Stomach smooth muscle (tissue), 2 donors: ENCODE data around the gene EXOC7.
"Not testable (repeated sequence)": the region's sequence is repeated elsewhere in the genome, so short reads cannot be mapped to it uniquely, and the experiment has no call there.

ENCODE experiments used
- H3K27ac ChIP-seq: one replicate; pipeline ENCODE4 v1.7.0; 2013; ENCODE audit warnings: mild to moderate bottlenecking, low read length, inconsistent platforms
- H3K27me3 ChIP-seq, 2 donors: one replicate each; pipeline ENCODE4 v1.7.0; 2013; ENCODE audit warnings: low read length in 2 of 2; ENCODE audit not compliant: insufficient read depth in 2 of 2, control insufficient read depth in 1 of 2
- H3K36me3 ChIP-seq, 2 donors: one replicate each; pipeline ENCODE4 v1.7.0; 2013; ENCODE audit warnings: low read length in 2 of 2; ENCODE audit not compliant: control insufficient read depth in 2 of 2, insufficient read depth in 2 of 2
- H3K4me1 ChIP-seq: one replicate; pipeline ENCODE4 v1.7.0; 2013; ENCODE audit warnings: low read length; ENCODE audit not compliant: control insufficient read depth, insufficient read depth
- H3K4me3 ChIP-seq, 2 donors: one replicate each; pipeline ENCODE4 v1.7.0; 2013; ENCODE audit warnings: low read length in 2 of 2
- H3K9ac ChIP-seq, 2 donors: one replicate each; pipeline ENCODE4 v1.7.0; 2013; ENCODE audit warnings: low read length in 2 of 2, mild to moderate bottlenecking in 1 of 2
- H3K9me3 ChIP-seq, 2 donors: one replicate each; pipeline ENCODE4 v1.7.0; 2013; ENCODE audit warnings: low read length in 2 of 2; ENCODE audit not compliant: control insufficient read depth in 2 of 2
- donor health status: healthy.
- donor health status: Pancreatic carcinoma.

The EXOC7 gene

GRCh38 chr17:76083536-76084182 lies 19.9 kb downstream of the EXOC7 start:
- Histone ChIP-seq H3K9me3 (no peaks in the 10 kb centered on the region), H3K4me3 (no peak overlapping the region), H3K27me3 (peaks cover 9 to 10% of the 10 kb centered on the region in 2 donors), H3K36me3 (peaks cover 41 to 50% of the 10 kb centered on the region in 2 donors), H3K4me1 (peaks cover 9% of the 10 kb centered on the region), H3K27ac (no peak overlapping the region), H3K9ac (no peak overlapping the region)

DNA sequence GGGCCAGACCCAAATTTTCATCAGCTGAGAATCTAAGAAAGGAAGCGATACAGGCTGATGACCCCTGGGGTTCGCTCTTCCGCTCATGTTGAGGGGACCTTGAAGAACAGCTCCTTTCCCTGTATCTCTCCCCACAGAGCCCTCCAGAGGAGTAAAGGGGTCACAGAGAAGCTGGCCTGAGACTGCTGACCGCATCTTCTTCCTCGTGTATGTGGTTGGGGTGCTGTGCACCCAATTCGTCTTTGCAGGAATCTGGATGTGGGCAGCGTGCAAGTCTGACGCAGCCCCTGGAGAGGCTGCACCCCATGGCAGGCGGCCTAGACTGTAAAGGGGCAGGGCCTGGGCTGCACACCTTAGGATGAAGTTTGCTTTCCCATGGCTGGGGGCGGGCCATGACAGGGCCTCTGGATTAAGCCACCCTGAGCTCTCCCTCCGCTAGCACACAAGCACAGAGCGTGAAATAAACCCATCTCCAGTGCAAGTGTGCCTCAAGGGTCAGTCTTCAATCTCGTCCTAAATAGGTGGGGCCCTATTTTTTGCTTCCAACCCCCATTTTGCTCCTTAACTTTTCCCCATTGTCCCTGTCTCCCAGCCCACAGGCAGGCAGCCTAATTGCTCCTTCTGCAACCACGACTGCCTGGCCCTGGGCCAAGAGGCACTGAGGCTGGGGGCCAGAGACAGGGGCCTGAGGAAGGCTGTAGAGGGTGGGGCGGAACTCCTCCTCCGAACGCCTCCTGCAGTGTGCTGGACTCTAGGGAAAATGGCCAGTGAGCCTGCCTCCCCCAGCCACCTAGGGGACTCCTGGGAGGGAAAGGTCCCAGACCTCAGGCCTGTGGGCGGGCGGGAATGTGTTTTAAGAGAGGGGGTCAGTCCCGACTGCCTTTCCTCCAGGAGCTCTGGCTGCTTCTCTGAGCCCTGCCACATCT lies 21.0 kb downstream of the EXOC7 start:
- no peak overlapping the region for H3K4me3 ChIP-seq
- no peak overlapping the region for H3K27ac ChIP-seq
- peaks cover 30 to 40% of the 10 kb centered on the region in 2 donors for H3K36me3 ChIP-seq
- no peak overlapping the region for H3K9ac ChIP-seq
- peaks cover 16 to 18% of the 10 kb centered on the region in 2 donors for H3K27me3 ChIP-seq
- H3K4me1 ChIP-seq: peaks cover 9% of the 10 kb centered on the region
- no peaks in the 10 kb centered on the region for H3K9me3 ChIP-seq

DNA sequence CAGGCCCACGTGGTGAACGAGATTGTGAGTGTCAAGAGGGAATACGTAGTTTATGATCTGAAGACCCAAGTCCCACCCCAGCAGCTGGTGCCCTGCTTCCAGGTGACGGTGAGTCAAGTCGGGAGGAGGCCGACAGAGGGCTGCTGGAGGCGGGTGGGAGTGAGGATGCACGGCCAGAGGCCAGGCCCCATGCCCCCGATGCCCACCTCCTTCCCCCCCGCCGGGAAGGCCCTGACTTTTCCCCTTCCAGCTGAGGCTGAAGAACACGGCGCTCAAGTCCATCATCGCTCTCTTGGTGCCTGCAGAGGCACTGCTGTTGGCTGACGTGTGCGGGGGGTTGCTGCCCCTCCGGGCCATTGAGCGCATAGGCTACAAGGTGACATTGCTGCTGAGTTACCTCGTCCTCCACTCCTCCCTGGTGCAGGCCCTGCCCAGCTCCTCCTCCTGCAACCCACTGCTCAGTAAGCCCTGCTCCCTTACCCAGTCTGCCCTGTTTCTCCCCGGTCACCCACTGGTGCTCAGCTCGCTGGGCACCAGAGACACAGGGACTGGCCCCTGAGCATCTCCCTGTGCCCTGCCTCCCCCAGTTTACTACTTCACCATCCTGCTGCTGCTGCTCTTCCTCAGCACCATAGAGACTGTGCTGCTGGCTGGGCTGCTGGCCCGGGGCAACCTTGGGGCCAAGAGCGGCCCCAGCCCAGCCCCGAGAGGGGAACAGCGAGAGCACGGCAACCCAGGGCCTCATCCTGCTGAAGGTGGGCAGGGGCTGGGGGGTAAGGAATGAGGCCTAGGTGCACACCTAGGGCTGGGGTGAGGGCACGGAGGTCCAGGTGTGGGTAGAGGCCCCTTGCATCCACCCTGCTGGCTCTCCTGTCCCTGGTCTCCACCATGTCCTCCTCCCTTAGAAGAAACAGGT lies 22.0 kb downstream of the EXOC7 start:
- H3K4me1 ChIP-seq: peaks cover 15% of the 10 kb centered on the region
- peaks cover 27 to 28% of the 10 kb centered on the region in 2 donors for H3K27me3 ChIP-seq
- H3K36me3 ChIP-seq: peaks cover 24 to 32% of the 10 kb centered on the region in 2 donors

GRCh38 chr17:76080768-76081287 lies 22.8 kb downstream of the EXOC7 start:
- H3K27ac ChIP-seq: no peak overlapping the region
- no peak overlapping the region for H3K9ac ChIP-seq
- no peaks in the 10 kb centered on the region for H3K9me3 ChIP-seq
- H3K36me3 ChIP-seq: peaks cover 22 to 28% of the 10 kb centered on the region in 2 donors
- peaks cover 22% of the 10 kb centered on the region for H3K4me1 ChIP-seq
- no peak overlapping the region for H3K4me3 ChIP-seq
- peaks cover 34 to 35% of the 10 kb centered on the region in 2 donors for H3K27me3 ChIP-seq

More for the DNA sequence above, 22.0 kb downstream of the EXOC7 start:
- Histone ChIP-seq H3K27ac (no peak overlapping the region), H3K4me3 (no peak overlapping the region), H3K9me3 (no peaks in the 10 kb centered on the region), H3K9ac (no peak overlapping the region)

- H3K9me3 ChIP-seq: no peaks in the 10 kb centered on the region
- no peak overlapping the region for H3K9ac ChIP-seq
- no peak overlapping the region for H3K27ac ChIP-seq
- no peak overlapping the region for H3K4me3 ChIP-seq
- peaks cover 41 to 42% of the 10 kb centered on the region in 2 donors for H3K27me3 ChIP-seq
- peaks cover 15 to 22% of the 10 kb centered on the region in 2 donors for H3K36me3 ChIP-seq
- H3K4me1 ChIP-seq: peaks cover 29% of the 10 kb centered on the region
Observed at GRCh38 chr17:76079956-76080767, 23.4 kb downstream of the EXOC7 start.

- Histone ChIP-seq H3K36me3 (peaks cover 9 to 16% of the 10 kb centered on the region in 2 donors), H3K27me3 (peaks cover 46 to 48% of the 10 kb centered on the region in 2 donors), H3K4me1 (peaks cover 35% of the 10 kb centered on the region), H3K9me3 (no peaks in the 10 kb centered on the region), H3K9ac (no peak overlapping the region), H3K4me3 (no peak overlapping the region), H3K27ac (no peak overlapping the region)
Observed at GRCh38 chr17:76079535-76079955, 24.0 kb downstream of the EXOC7 start.

DNA sequence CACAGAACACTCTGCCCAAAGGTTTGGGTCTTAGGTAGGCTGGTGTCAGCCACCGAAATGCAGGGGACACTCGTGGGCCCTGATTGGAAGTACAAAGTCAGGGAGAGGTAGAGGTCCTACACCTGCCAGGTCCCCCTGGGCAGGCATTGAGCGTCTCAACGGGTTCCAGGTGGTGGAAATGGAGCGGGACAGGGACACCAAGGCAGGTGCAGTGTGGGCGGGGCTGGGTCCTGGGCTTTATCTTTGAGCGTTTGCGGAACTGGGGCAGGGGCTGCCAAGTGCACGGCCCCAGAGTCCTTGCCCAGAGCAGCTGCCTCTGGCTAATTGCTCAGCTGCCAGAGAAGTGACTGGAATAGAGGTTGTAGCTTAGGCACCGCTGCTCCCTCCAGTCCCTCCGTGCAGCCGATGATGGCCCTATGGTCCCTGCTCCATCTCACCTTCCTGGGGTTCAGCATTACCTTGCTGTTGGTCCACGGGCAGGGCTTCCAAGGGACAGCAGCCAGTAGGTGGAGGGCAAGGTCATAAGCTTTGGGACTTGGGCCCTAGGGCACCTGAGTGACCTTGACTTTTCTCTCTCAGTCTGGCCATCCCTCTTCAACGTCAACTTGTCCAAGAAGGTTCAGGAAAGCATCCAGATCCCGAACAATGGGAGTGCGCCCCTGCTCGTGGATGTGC lies 24.6 kb downstream of the EXOC7 start, which contains the start of gene ZACN:
TSS of gene ZACN (plus strand) at position 323 of the 675 bp plus-strand sequence. CDS start at position 406, 83 bp downstream.
- Histone ChIP-seq H3K4me3 (no peak within 1 kb of the TSS), H3K9me3 (no peaks in the 10 kb centered on the region), H3K36me3 (peaks cover 4 to 10% of the 10 kb centered on the region in 2 donors), H3K9ac (no peak within 1 kb of the TSS), H3K27me3 (peaks cover 51 to 54% of the 10 kb centered on the region in 2 donors), H3K4me1 (peaks cover 39% of the 10 kb centered on the region), H3K27ac (no peak within 1 kb of the TSS)

- Histone ChIP-seq H3K27me3 (peaks cover 54 to 59% of the 10 kb centered on the region in 2 donors), H3K4me1 (peaks cover 39% of the 10 kb centered on the region)
- H3K27ac ChIP-seq, H3K9ac ChIP-seq, H3K36me3 ChIP-seq, H3K4me3 ChIP-seq, H3K9me3 ChIP-seq: not testable (repeated sequence)
Observed at GRCh38 chr17:76078370-76078769, 25.2 kb downstream of the EXOC7 start.

DNA sequence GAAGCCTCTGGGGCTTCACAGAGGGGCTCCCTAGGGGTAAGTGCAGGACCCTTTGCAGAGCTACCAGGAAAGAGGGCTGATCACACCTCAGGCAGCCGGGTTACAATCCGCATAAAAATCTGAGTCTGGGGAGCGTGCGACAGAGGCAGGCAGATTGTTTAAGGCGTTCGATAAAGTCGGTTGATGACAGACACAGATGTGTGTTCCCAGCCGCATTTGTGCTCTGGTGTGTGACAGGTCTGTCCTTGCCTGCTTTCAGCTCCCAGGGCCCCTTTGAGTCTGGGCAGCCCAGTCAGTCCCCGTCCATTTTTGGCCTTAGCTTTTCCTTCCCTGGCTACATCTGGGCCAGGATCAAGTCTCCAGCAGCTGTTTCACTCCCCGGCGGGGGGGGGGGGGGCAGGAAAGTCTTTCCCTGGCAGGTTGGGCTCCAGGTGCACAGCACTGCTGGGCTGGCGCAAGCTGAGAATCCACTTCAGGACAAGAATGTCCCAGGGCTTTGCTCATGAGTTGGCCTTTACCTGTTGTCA lies 25.9 kb downstream of the EXOC7 start:
- no peak overlapping the region for H3K9ac ChIP-seq
- no peaks in the 10 kb centered on the region for H3K36me3 ChIP-seq
- H3K27me3 ChIP-seq: peaks cover 54 to 60% of the 10 kb centered on the region in 2 donors
- no peak overlapping the region for H3K27ac ChIP-seq
- no peaks in the 10 kb centered on the region for H3K9me3 ChIP-seq
- no peak overlapping the region for H3K4me3 ChIP-seq
- peaks cover 44% of the 10 kb centered on the region for H3K4me1 ChIP-seq
